ENCODE measurements around the gene CLMN. TPM values are rescaled to one million over a fixed set of nuclear protein-coding genes. Genes with fewer than 3 reads are reported as not detected.

The CLMN gene
- total and polyA plus RNA-seq, 7 experiments from 2014 or later: 0.43 to 6.8 (median 0.70) TPM

- Histone ChIP-seq H3K36me3 (ENCODE audit: control insufficient read depth in 2 of 3, insufficient read depth in 3 of 3, low read length in 3 of 3) (no peaks in the 10 kb centered on the region), H3K27me3 (ENCODE audit: control insufficient read depth in 2 of 2, insufficient read depth in 2 of 2, low read length in 2 of 2) (no peaks in the 10 kb centered on the region), H3K4me3 (ENCODE audit: low read length) (no peak overlapping the region), H3K9me3 (ENCODE audit: control insufficient read depth in 2 of 3, low read length in 3 of 3) (no peaks in the 10 kb centered on the region), H3K27ac (ENCODE audit: low read depth, low read length) (no peak overlapping the region), H3K4me1 (ENCODE audit: control insufficient read depth in 2 of 2, insufficient read depth in 2 of 2, low read length in 2 of 2) (no peaks in the 10 kb centered on the region)
- H3K4me1 Mint-ChIP-seq: no peaks in the 10 kb centered on the region
- DNase-seq: no peak
- no peak overlapping the region for H3K4me3 Mint-ChIP-seq
- CTCF ChIA-PET: no interaction called here
- POLR2A ChIA-PET: no interaction called here
- no peak overlapping the region for H3K27ac Mint-ChIP-seq
- no peak for ATAC-seq
- intact Hi-C loops (cut with micrococcal nuclease): no loop called here
- no peaks in the 10 kb centered on the region for H3K36me3 Mint-ChIP-seq
- H3K27me3 Mint-ChIP-seq: peaks cover 0 to 3% (median 0%) of the 10 kb centered on the region in 5 donors
- peaks cover 0 to 1% (median 0%) of the 10 kb centered on the region in 11 donors for H3K9me3 Mint-ChIP-seq
These were observed 98.2 kb downstream of the CLMN start for GRCh38 chr14:95221531-95221930.

- H3K9me3 ChIP-seq (ENCODE audit: control insufficient read depth in 2 of 3, low read length in 3 of 3): no peaks in the 10 kb centered on the region
- H3K4me1 ChIP-seq (ENCODE audit: control insufficient read depth in 2 of 2, insufficient read depth in 2 of 2, low read length in 2 of 2): no peaks in the 10 kb centered on the region
- ATAC-seq (no peak), DNase-seq (no peak)
- no peak overlapping the region for H3K4me3 ChIP-seq (ENCODE audit: low read length)
- H3K27me3 ChIP-seq (ENCODE audit: control insufficient read depth in 2 of 2, insufficient read depth in 2 of 2, low read length in 2 of 2): no peaks in the 10 kb centered on the region
- Mint-ChIP-seq H3K9me3 (peaks cover 0 to 1% (median 0%) of the 10 kb centered on the region in 11 donors), H3K4me3 (no peak overlapping the region), H3K27me3 (peaks cover 0 to 3% (median 0%) of the 10 kb centered on the region in 5 donors), H3K36me3 (no peaks in the 10 kb centered on the region), H3K27ac (no peak overlapping the region), H3K4me1 (no peaks in the 10 kb centered on the region)
- ChIA-PET CTCF (no interaction called here), POLR2A (no interaction called here)
- H3K27ac ChIP-seq (ENCODE audit: low read depth, low read length): no peak overlapping the region
- intact Hi-C loops (cut with micrococcal nuclease): no loop called here
- H3K36me3 ChIP-seq (ENCODE audit: control insufficient read depth in 2 of 3, insufficient read depth in 3 of 3, low read length in 3 of 3): no peaks in the 10 kb centered on the region
These were observed 99.0 kb downstream of the CLMN start for GRCh38 chr14:95220663-95221231.

- CTCF ChIA-PET: no interaction called here
These were observed 101.1 kb downstream of the CLMN start for GRCh38 chr14:95218472-95219193.

GRCh38 chr14:95218006-95218405 is 101.7 kb downstream of the CLMN start:
- CTCF ChIA-PET: no interaction called here
- H3K4me1 Mint-ChIP-seq: peaks cover 0 to 4% (median 0%) of the 10 kb centered on the region in 7 donors
- intact Hi-C loops (cut with micrococcal nuclease): no loop called here

More at GRCh38 chr14:95218472-95219193, 101.1 kb downstream of the CLMN start:
- Histone ChIP-seq H3K9me3 (ENCODE audit: control insufficient read depth in 2 of 3, low read length in 3 of 3) (no peaks in the 10 kb centered on the region), H3K4me3 (ENCODE audit: low read length) (no peak overlapping the region), H3K36me3 (ENCODE audit: control insufficient read depth in 2 of 3, insufficient read depth in 3 of 3, low read length in 3 of 3) (no peaks in the 10 kb centered on the region), H3K4me1 (ENCODE audit: control insufficient read depth in 2 of 2, insufficient read depth in 2 of 2, low read length in 2 of 2) (no peaks in the 10 kb centered on the region), H3K27ac (ENCODE audit: low read depth, low read length) (no peak overlapping the region), H3K27me3 (ENCODE audit: control insufficient read depth in 2 of 2, insufficient read depth in 2 of 2, low read length in 2 of 2) (no peaks in the 10 kb centered on the region)
- Mint-ChIP-seq H3K36me3 (no peaks in the 10 kb centered on the region), H3K27me3 (peaks cover 0 to 8% (median 0%) of the 10 kb centered on the region in 5 donors), H3K9me3 (peaks cover 0 to 1% (median 0%) of the 10 kb centered on the region in 11 donors), H3K4me1 (peaks cover 0 to 2% (median 0%) of the 10 kb centered on the region in 7 donors), H3K27ac (no peak overlapping the region), H3K4me3 (no peak overlapping the region)
- ATAC-seq: no peak
- POLR2A ChIA-PET: no interaction called here
- DNase-seq: no peak
- intact Hi-C loops (cut with micrococcal nuclease): no loop called here

GRCh38 chr14:95217391-95217900 is 102.3 kb downstream of the CLMN start:
- Histone ChIP-seq H3K4me1 (ENCODE audit: control insufficient read depth in 2 of 2, insufficient read depth in 2 of 2, low read length in 2 of 2) (no peaks in the 10 kb centered on the region), H3K36me3 (ENCODE audit: control insufficient read depth in 2 of 3, insufficient read depth in 3 of 3, low read length in 3 of 3) (no peaks in the 10 kb centered on the region), H3K27me3 (ENCODE audit: control insufficient read depth in 2 of 2, insufficient read depth in 2 of 2, low read length in 2 of 2) (no peaks in the 10 kb centered on the region), H3K4me3 (ENCODE audit: low read length) (no peak overlapping the region), H3K27ac (ENCODE audit: low read depth, low read length) (no peak overlapping the region), H3K9me3 (ENCODE audit: control insufficient read depth in 2 of 3, low read length in 3 of 3) (no peaks in the 10 kb centered on the region)
- H3K4me3 Mint-ChIP-seq: no peak overlapping the region
- peaks cover 0 to 4% (median 0%) of the 10 kb centered on the region in 7 donors for H3K4me1 Mint-ChIP-seq
- intact Hi-C loops (cut with micrococcal nuclease): no loop called here
- peaks cover 0 to 1% (median 0%) of the 10 kb centered on the region in 11 donors for H3K9me3 Mint-ChIP-seq
- peaks cover 0 to 11% (median 0%) of the 10 kb centered on the region in 5 donors for H3K27me3 Mint-ChIP-seq
- ATAC-seq (no peak), DNase-seq (no peak)
- ChIA-PET POLR2A (no interaction called here), CTCF (no interaction called here)
- no peak overlapping the region for H3K27ac Mint-ChIP-seq
- H3K36me3 Mint-ChIP-seq: no peaks in the 10 kb centered on the region

More at GRCh38 chr14:95218006-95218405, 101.7 kb downstream of the CLMN start:
- no peaks in the 10 kb centered on the region for H3K27me3 ChIP-seq (ENCODE audit: control insufficient read depth in 2 of 2, insufficient read depth in 2 of 2, low read length in 2 of 2)
- no peaks in the 10 kb centered on the region for H3K4me1 ChIP-seq (ENCODE audit: control insufficient read depth in 2 of 2, insufficient read depth in 2 of 2, low read length in 2 of 2)
- DNase-seq: no peak
- no peaks in the 10 kb centered on the region for H3K36me3 ChIP-seq (ENCODE audit: control insufficient read depth in 2 of 3, insufficient read depth in 3 of 3, low read length in 3 of 3)
- Mint-ChIP-seq H3K36me3 (no peaks in the 10 kb centered on the region), H3K9me3 (peaks cover 0 to 1% (median 0%) of the 10 kb centered on the region in 11 donors), H3K27ac (no peak overlapping the region), H3K27me3 (peaks cover 0 to 11% (median 0%) of the 10 kb centered on the region in 5 donors), H3K4me3 (no peak overlapping the region)
- ATAC-seq: no peak
- POLR2A ChIA-PET: no interaction called here
- H3K9me3 ChIP-seq (ENCODE audit: control insufficient read depth in 2 of 3, low read length in 3 of 3): no peaks in the 10 kb centered on the region
- H3K4me3 ChIP-seq (ENCODE audit: low read length): no peak overlapping the region
- no peak overlapping the region for H3K27ac ChIP-seq (ENCODE audit: low read depth, low read length)

- DNase-seq (no peak), ATAC-seq (no peak)
- H3K27me3 ChIP-seq (ENCODE audit: control insufficient read depth in 2 of 2, insufficient read depth in 2 of 2, low read length in 2 of 2): no peaks in the 10 kb centered on the region
- no peaks in the 10 kb centered on the region for H3K9me3 ChIP-seq (ENCODE audit: control insufficient read depth in 2 of 3, low read length in 3 of 3)
- no peak overlapping the region for H3K27ac ChIP-seq (ENCODE audit: low read depth, low read length)
- no peaks in the 10 kb centered on the region for H3K36me3 ChIP-seq (ENCODE audit: control insufficient read depth in 2 of 3, insufficient read depth in 3 of 3, low read length in 3 of 3)
- Mint-ChIP-seq H3K9me3 (no peaks in the 10 kb centered on the region), H3K36me3 (no peaks in the 10 kb centered on the region), H3K4me3 (no peak overlapping the region), H3K27ac (no peak overlapping the region), H3K4me1 (peaks cover 0 to 4% (median 0%) of the 10 kb centered on the region in 7 donors), H3K27me3 (peaks cover 0 to 11% (median 0%) of the 10 kb centered on the region in 5 donors)
- intact Hi-C loops (cut with micrococcal nuclease): no loop called here
- ChIA-PET POLR2A (no interaction called here), CTCF (no interaction called here)
- no peak overlapping the region for H3K4me3 ChIP-seq (ENCODE audit: low read length)
- H3K4me1 ChIP-seq (ENCODE audit: control insufficient read depth in 2 of 2, insufficient read depth in 2 of 2, low read length in 2 of 2): no peaks in the 10 kb centered on the region
These were observed 103.7 kb downstream of the CLMN start for GRCh38 chr14:95216008-95216407.
